GM21360 (cell line): ENCODE data around the gene IQCN.
A peak's percentile ranks its signal among the peaks of the same experiment; 100 is the strongest.

Source experiments
- ATAC-seq: cut with Tn5 transposase; IDR thresholded peaks from one replicate; pipeline ENCODE4 v1.9.1; 2021; ENCODE audit warnings: mild to moderate bottlenecking, moderate library complexity; ENCODE audit not compliant: unreplicated experiment

IQCN gene

DNA sequence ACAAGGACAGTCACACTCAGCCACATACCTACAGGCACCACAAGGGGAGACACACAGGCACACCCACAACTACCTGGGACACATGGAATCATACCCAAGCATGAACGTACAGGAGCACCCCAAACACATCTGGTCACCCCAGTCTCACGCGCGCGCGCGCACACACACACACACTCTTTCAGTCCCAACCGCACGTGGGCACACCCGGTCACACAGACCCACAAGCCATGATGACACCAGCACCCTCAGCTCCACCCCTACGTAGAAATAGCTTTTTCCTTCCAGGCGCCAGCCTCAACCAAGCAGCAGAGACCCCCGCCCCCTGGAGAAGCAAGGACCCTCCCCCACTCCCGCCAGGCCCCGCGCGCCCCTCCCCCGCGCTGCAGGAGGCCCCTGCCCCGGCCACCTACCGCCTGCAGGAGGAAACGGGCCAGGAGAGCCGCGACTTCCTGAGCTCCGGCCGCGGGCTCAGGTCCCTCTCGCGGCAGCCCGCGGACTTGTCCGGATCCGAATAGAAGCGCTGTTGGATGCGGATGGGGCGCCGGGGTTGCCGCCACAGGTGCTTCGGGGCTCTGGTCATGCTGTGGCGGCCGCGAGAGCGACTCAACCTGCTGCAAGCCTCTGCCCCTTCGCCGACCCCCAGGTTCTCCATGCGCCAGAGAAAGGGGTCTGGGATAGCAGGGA is 41.6 kb downstream of the IQCN start:
- ATAC-seq = no peak

DNA sequence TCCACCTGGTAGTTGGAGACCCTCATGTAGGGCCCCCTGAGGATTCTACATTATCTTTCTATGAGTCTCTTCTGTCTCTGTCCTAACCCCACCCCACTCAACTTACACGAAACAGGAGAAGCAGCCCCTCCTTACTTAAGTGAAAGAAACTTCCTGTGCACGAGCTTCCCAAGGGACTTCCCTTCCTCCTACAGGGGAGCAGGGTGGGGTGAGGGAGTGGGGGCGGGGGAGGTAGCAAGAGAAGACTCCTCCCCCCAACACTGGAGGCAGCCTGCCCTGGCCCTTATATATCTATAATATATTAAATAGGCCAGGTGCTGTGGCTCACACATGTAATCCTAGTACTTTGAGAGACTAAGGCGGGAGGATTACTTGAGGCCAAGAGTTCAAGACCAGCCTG is 42.5 kb downstream of the IQCN start:
- ATAC-seq = no peak

DNA sequence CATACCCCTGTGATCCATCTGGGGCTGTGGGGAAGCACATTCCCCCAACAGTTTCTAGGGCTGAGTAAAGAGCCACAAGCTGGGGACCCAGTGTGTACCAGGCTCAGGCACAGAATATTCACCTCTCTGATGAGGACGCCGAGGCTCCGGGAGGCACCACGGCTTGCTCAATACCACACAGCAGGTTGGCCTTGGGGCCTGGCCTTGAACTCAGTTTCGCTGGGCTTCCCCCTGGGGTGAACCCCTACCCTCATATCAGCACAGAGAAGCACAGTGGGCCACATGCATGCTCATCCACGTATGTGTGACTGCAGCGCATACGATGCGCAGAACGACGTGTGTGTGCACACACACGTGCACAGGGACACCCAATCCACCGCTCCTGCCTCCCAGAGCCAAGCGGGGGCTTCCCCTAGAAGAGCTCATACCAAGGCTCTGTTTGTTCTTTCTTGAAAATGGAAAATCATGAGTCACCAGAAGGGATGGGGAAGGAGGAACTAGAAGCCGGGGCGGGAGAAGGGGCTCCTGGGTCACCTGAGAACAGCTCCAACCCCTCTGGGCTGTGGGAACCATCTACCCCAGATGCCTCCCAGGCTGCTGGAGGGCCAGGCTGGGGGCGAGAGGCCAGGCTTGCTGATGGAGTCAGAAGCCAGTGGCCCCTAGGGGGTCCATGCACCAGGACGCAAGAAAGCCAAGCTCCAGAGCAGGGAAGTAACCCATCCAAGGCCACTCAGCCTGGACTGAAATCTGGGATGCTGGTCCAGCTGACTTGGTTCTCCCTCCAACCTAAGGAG is 43.1 kb downstream of the IQCN start:
- no peak for ATAC-seq

DNA sequence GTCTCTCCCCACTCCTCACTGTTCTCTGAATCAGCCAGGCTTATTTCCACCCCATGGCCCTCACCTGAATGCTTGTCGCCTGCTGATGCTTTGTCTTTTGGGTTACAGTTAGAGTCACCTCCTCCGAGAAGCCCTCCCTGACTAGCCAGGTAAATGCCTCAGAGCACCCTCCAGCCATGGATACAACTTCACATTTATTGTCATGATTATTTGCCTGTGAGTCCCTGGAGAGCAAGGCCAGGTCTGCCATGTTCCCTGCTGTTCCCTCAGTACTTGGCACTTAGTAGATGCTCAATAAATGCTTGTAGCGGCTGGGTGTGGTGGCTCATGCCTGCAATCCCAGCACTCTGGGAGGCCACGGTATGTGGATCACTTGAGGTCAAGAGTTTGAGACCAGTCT is 44.3 kb downstream of the IQCN start:
- ATAC-seq = no peak

DNA sequence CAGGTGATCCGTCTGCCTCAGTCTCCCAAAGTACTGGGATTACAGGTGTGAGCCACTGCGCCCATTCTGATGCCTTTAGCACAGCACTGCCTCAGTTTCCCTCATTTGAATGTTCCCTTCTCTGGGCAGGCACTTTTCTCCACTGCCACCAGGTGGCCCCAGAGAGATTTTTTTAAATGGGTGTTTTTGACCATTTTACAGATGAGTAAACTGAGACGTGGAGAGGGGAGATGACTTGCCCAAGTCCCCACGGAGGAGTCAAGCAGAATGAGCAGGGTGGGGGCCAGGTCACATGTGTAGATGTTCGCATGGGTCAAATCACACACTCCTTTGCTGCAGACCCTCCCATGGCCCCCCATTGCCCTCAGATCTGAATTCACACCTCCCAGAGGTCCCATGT is 44.8 kb downstream of the IQCN start:
- ATAC-seq = no peak

- no peak for ATAC-seq
These were observed 46.4 kb downstream of the IQCN start for GRCh38 chr19:18227781-18228271.

DNA sequence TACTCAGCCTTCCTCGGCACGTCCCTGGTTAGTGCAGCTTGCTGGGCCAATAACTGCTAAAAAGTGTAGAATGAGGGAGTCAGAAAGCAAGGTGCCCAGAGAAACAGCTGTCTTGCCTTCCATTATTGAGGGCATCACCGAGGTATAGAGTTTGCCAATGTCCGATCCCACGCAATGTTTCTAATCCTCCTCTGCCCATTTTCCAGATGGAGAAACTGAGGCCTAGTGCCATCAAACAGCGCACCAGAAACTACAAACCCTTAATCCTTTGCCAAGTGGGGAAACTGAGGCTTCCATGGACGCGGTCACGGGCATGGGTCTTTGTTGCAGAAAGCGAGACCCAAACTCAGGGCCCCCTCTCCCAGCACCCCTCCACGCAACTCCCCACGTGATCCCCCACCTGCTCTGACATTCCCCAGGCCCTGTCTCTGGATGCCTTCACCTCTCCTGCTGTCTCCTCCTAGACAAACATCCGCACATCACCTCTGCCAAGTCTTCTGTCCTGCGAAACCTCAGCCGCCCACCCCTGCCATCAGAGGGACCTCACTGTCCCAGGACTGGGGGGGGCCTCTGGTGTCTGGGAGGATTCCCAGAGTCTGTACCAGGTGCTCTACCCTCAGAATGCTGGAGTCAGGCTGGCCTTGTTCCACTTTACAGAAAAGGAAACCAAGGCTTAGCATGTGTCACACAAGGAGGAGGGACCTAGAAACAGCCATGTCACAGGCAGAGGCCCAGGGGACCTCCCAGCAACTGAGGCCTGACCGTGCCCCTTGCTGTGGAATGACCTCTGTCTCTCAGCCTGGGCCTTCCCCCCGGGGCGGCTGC is 47.1 kb downstream of the IQCN start:
- no peak for ATAC-seq

- ATAC-seq = no peak
These were observed 48.4 kb downstream of the IQCN start, which contains the start of gene PDE4C for GRCh38 chr19:18225702-18226468. Gene PDE4C (minus strand): TSS chr19:18226438. CDS start chr19:18226415, 23 bp downstream.

- no peak for ATAC-seq
These were observed 48.9 kb downstream of the IQCN start for GRCh38 chr19:18225355-18225701.

GRCh38 chr19:18224525-18225354 is 49.5 kb downstream of the IQCN start:
- peak; percentile 81 for ATAC-seq

- ATAC-seq = no peak
These were observed 50.3 kb downstream of the IQCN start for GRCh38 chr19:18223860-18224524.

GRCh38 chr19:18221815-18222725 is 52.2 kb downstream of the IQCN start:
- no peak for ATAC-seq

DNA sequence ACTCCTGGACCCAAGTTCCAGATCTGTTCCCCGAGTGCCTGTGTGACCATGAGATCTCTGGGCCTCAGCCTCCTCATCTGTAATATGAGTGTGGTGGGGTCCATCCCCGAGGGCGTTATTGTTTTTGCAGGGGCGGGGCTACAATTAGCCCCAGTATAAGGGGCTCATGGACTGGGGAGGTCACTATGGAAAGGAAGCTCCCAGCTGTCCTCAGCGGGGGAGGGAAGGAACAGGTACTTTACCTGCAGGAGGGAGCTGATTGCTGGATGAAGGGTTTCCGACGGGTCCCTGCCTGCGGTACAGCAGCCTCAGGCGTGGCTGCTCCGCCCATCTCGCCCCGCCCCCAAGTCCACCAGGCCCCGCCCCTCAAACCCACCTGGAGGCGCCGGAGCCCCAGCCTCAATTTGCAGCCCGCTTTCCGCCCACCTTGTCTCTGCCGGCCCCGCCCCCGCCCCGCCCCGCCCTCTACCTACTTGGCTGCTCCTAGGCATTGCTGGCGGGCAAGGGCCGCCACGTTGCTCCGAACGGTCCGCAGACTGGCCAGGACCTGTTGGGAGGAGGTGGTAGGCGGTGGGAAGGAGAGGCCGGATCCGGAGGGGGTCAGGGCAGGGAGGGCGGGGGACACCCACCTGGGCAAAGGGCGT is 53.5 kb downstream of the IQCN start:
- ATAC-seq = no peak

DNA sequence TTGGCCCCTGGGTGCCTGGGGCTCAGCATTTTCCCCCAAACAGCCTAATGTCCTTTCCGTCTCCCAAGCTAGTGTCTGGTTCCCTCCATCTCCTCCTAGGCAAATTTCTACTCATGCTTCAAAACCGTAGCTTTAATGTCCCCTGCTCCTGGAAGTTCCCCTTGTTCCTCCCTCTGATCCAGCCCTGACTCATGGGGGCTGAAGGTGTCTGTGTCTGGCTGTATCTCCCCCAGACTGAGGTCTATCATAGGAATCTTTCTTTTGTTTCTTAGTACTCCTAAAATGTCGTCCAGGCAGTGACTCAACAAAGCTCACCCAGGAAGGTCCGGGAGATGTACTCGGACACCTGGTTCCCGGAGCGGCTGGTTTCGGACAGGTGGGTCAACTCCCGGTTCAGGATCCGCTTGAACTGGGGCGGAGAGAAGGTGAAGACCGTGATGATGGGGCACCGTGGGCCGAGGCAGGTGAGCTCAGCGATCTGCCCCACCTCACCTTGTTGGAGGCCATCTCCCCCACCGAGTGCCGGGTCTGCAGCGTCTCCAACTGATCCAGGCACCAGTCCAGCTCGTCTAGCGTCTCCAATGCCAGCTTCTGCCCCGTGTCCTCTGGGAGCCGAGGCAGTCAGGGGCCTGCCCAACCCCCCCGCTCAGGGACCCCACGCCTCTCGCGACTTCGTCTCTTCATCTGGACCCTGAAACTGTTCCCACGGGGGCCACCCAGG is 54.2 kb downstream of the IQCN start:
- no peak for ATAC-seq

GRCh38 chr19:18218600-18218999 is 55.7 kb downstream of the IQCN start:
- no peak for ATAC-seq

GRCh38 chr19:18218159-18218558 is 56.1 kb downstream of the IQCN start:
- ATAC-seq = no peak

GRCh38 chr19:18216789-18217188 is 57.5 kb downstream of the IQCN start:
- ATAC-seq = no peak
